SK-N-SH treated with all-trans-retinoic acid at 6 μM for 48 hours (cell line): ENCODE results near the gene RGR.

Experiments used
- ATAC-seq: fragments of 200-7000 bp; cut with Tn5 transposase; 3 replicates; pipeline ENCODE4 v1.9.1; 2020; ENCODE audit warnings: mild to moderate bottlenecking, moderate library complexity
- ARNTL ChIP-seq: fragments of 450-650 bp; formaldehyde crosslinking; IDR thresholded peaks from 2 replicates; pipeline ENCODE4 v1.5.0; 2020; ENCODE audit warnings: low read depth, mild to moderate bottlenecking, moderate library complexity, borderline replicate concordance
- BACH2 ChIP-seq: fragments of 250-450 bp; sonication (Bioruptor Pico); IDR thresholded peaks from 2 replicates; pipeline ENCODE4 v1.9.0; 2021; ENCODE audit warnings: mild to moderate bottlenecking, borderline replicate concordance
- CSDC2 ChIP-seq: fragments of 250-450 bp; sonication (Bioruptor Pico); IDR thresholded peaks from 2 replicates; pipeline ENCODE4 v1.5.0; 2020; ENCODE audit warnings: mild to moderate bottlenecking, moderate library complexity
- ESRRG ChIP-seq: fragments of 250-450 bp; sonication (Bioruptor Pico); IDR thresholded peaks from 2 replicates; pipeline ENCODE4 v1.6.1; 2021; ENCODE audit warnings: mild to moderate bottlenecking
- GLIS3 ChIP-seq: fragments of 250-450 bp; sonication (Bioruptor Pico); IDR thresholded peaks from 2 replicates; pipeline ENCODE4 v1.5.0; 2020; ENCODE audit warnings: mild to moderate bottlenecking, moderate library complexity
- ISL1 ChIP-seq: fragments of 250-450 bp; sonication (Bioruptor Pico); IDR thresholded peaks from 2 replicates; pipeline ENCODE4 v2.1.2; 2022; ENCODE audit warnings: mild to moderate bottlenecking, moderate library complexity
- PPARA ChIP-seq: fragments of 250-450 bp; sonication (Bioruptor Pico); IDR thresholded peaks from 2 replicates; pipeline ENCODE4 v1.5.0; 2020; ENCODE audit warnings: mild to moderate bottlenecking, borderline replicate concordance
- TCF4 ChIP-seq: fragments of 250-450 bp; sonication (Bioruptor Pico); IDR thresholded peaks from 2 replicates; pipeline ENCODE4 v1.8.0; 2021; ENCODE audit warnings: mild to moderate bottlenecking, moderate library complexity, borderline replicate concordance
- ZC3H10 ChIP-seq: fragments of 250-450 bp; sonication (Bioruptor Pico); IDR thresholded peaks from 2 replicates; pipeline ENCODE4 v1.5.1; 2021; ENCODE audit warnings: mild to moderate bottlenecking, moderate library complexity
- ZFP3 ChIP-seq: fragments of 250-450 bp; sonication (Bioruptor Pico); IDR thresholded peaks from 2 replicates; pipeline ENCODE4 v1.5.0; 2020; ENCODE audit warnings: mild to moderate bottlenecking, moderate library complexity
- ZFP30 ChIP-seq: fragments of 450-650 bp; formaldehyde crosslinking; IDR thresholded peaks from 2 replicates; pipeline ENCODE4 v1.5.0; 2022; ENCODE audit warnings: mild to moderate bottlenecking, moderate library complexity
- ZNF565 ChIP-seq: fragments of 450-650 bp; formaldehyde crosslinking; conservative IDR thresholded peaks from 2 replicates; pipeline ENCODE4 v1.5.0; 2020; ENCODE audit warnings: low read depth, mild to moderate bottlenecking, moderate library complexity
- ZNF70 ChIP-seq: fragments of 450-650 bp; formaldehyde crosslinking; IDR thresholded peaks from 2 replicates; pipeline ENCODE4 v1.5.0; 2020; ENCODE audit warnings: mild to moderate bottlenecking, moderate library complexity
- ZNF8 ChIP-seq: fragments of 450-650 bp; formaldehyde crosslinking; IDR thresholded peaks from 2 replicates; pipeline ENCODE4 v1.5.0; 2020; ENCODE audit warnings: mild to moderate bottlenecking, moderate library complexity
- TF ChIP-seq, protein P1 (sequence below): fragments of 250-450 bp; sonication (Bioruptor Pico); IDR thresholded peaks from 2 replicates; pipeline ENCODE4 v1.5.1; 2020; ENCODE audit warnings: low read depth, mild to moderate bottlenecking, moderate library complexity
- TF ChIP-seq, protein P2 (sequence below): fragments of 250-450 bp; sonication (Bioruptor Pico); IDR thresholded peaks from 2 replicates; pipeline ENCODE4 v1.8.0; 2021; ENCODE audit warnings: low read depth, mild to moderate bottlenecking, moderate library complexity, borderline replicate concordance
- TF ChIP-seq, protein P3 (sequence below): fragments of 250-450 bp; sonication (Bioruptor Pico); IDR thresholded peaks from 2 replicates; pipeline ENCODE4 v1.5.1; 2021; ENCODE audit warnings: mild to moderate bottlenecking, moderate library complexity
- TF ChIP-seq, protein P4 (sequence below): fragments of 250-450 bp; sonication (Bioruptor Pico); IDR thresholded peaks from 2 replicates; pipeline ENCODE4 v1.5.0; 2020; ENCODE audit warnings: mild to moderate bottlenecking, moderate library complexity

RGR gene

DNA sequence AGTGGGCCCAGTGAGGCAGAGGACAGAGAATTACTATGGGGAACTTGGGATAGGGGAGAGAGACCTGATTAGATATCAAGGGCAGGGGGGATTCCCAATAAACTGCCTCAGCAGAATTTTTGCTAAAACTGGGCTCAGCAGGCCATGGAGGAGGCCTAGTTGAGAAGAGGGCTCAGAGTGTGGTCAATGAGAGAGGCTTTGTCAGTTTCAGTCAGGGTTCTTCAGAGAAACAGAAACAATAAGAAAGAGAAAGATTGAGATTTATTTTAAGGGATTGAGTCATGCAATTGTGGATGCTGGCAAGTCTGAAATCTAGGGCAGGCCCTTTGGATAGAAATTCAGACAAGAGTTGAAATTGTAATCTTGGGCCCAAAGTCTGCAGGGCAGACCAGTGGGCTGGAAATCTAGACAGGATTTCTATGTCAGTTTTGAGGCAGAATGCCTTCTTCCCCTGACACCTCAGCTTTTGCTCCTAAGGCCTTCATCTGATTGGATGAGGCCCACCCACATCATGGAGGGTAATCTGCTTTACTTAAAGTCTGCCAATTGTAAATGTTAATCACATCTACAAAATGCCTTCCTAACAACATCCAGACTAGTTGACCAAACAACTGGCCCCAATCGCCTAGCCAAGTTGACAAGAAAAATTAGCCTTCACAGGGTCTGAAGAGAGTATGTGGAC lies 50.1 kb downstream of the RGR start:
- no peak for TF ChIP-seq ZC3H10
- no peak for TF ChIP-seq PPARA (CRISPR knock-in tag)
- no peak for TF ChIP-seq ESRRG
- TF ChIP-seq, protein P1, sequence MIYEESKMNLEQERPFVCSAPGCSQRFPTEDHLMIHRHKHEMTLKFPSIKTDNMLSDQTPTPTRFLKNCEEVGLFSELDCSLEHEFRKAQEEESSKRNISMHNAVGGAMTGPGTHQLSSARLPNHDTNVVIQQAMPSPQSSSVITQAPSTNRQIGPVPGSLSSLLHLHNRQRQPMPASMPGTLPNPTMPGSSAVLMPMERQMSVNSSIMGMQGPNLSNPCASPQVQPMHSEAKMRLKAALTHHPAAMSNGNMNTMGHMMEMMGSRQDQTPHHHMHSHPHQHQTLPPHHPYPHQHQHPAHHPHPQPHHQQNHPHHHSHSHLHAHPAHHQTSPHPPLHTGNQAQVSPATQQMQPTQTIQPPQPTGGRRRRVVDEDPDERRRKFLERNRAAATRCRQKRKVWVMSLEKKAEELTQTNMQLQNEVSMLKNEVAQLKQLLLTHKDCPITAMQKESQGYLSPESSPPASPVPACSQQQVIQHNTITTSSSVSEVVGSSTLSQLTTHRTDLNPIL (CRISPR knock-in tag): no peak
- TF ChIP-seq, all 23 proteins: peak for 0

DNA sequence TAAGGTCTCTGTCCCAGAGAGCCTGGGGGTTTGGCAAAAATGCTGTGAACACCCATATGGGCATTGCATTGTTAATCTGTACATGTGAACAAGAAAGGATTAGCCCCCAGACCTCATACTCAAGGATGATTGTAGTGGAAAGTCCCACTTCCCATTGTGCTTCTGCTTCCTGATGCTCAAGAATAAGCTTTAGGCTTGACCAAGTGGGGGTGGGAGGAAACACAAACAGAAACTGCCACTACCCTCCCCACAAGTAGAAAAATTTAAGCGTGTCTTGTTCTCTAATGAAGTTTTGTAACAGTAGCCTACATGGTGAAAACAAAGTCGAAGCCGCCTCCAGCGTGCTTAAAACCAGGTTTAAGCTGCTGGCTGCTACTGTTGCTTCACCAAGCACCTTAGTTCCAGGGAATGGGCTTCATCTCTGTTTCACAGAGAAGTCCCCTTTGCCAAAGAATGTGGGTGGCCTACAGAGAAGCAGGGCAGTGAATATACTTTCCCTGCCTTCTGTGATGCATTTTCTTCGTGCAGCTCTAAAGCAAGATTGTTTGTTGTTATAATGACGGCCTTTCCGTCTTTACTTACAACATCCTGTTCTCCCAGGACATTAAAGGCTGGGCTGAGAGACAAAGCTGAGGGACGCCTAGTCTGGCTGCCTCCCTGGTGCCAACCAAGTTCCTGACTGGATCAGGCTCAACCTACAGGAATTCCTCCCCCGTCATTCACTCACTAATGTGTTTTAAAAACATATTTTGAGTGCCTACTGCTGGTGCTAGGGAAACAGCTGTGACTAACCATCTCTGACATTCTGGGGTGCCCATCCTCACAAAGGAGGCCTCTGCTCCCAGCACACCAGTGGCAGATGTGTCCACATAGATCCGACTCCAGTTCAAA lies 51.5 kb downstream of the RGR start:
- TF ChIP-seq ISL1 (0 out of 2 replicates have a peak, but pooled peaks have one; percentile 13), PPARA (CRISPR knock-in tag) (no peak)
- TF ChIP-seq, protein P2, sequence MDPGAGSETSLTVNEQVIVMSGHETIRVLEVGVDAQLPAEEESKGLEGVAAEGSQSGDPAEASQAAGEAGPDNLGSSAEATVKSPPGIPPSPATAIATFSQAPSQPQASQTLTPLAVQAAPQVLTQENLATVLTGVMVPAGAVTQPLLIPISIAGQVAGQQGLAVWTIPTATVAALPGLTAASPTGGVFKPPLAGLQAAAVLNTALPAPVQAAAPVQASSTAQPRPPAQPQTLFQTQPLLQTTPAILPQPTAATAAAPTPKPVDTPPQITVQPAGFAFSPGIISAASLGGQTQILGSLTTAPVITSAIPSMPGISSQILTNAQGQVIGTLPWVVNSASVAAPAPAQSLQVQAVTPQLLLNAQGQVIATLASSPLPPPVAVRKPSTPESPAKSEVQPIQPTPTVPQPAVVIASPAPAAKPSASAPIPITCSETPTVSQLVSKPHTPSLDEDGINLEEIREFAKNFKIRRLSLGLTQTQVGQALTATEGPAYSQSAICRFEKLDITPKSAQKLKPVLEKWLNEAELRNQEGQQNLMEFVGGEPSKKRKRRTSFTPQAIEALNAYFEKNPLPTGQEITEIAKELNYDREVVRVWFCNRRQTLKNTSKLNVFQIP (CRISPR knock-in tag): no peak
- TF ChIP-seq, all 23 proteins: peak for 1
- peak; percentile 43 for ATAC-seq

More for the DNA sequence above, 50.1 kb downstream of the RGR start:
- no peak for ATAC-seq

DNA sequence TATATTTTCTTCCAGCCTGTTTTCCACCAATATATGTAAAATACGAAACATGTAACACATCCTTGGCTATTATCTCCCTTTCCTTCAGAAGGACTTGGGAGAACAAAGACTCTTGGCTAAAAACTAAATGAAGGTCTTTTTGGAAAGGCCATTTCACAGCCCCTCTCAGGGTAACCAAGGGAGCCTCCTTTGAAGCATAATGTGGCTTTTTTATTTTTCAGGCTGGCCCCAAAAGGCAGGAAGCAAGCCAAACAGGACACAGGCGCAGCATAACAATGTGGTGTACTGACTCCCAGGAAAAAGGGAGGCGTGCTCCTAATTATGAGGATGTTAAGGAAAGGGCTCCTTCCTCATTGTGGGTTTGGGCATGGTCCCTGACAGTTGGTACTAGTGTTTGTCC lies 53.2 kb downstream of the RGR start:
- ATAC-seq: no peak
- TF ChIP-seq ZFP30 (CRISPR knock-in tag) (no peak), PPARA (CRISPR knock-in tag) (no peak), ZNF8 (CRISPR knock-in tag) (no peak), CSDC2 (CRISPR knock-in tag) (no peak)
- TF ChIP-seq, all 23 proteins: peak for 0

DNA sequence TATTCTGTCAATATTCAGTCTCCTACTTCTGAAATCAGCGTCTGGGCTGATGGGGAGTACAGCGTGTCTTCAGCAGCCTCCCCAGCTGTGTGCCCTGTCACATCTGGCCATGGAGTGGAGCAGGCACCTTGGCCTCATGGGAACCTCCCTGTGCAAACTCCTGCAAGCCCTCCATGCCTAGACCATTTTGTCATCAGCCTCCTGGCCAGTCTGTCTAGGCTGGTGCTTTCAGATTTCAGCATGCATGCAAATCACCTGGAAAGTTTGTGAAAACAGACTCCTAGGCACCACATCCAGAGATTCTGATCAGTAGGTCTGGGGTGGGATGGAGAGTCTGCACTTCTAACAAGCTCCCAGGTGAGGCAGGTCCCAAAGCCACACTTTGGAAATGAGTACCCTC lies 57.4 kb downstream of the RGR start:
- ATAC-seq: no peak
- no peak for TF ChIP-seq GLIS3 (CRISPR knock-in tag)
- no peak for TF ChIP-seq BACH2 (CRISPR knock-in tag)
- no peak for TF ChIP-seq ZFP3 (CRISPR knock-in tag)
- no peak for TF ChIP-seq ZNF70 (CRISPR knock-in tag)
- TF ChIP-seq CSDC2 (CRISPR knock-in tag): no peak
- TF ChIP-seq TCF4 (CRISPR knock-in tag): no peak
- no peak for TF ChIP-seq ZFP30 (CRISPR knock-in tag)
- TF ChIP-seq ISL1: no peak
- no peak for TF ChIP-seq ZC3H10
- no peak for TF ChIP-seq ARNTL (CRISPR knock-in tag)
- no peak for TF ChIP-seq ZNF565 (CRISPR knock-in tag)
- TF ChIP-seq, protein P3, sequence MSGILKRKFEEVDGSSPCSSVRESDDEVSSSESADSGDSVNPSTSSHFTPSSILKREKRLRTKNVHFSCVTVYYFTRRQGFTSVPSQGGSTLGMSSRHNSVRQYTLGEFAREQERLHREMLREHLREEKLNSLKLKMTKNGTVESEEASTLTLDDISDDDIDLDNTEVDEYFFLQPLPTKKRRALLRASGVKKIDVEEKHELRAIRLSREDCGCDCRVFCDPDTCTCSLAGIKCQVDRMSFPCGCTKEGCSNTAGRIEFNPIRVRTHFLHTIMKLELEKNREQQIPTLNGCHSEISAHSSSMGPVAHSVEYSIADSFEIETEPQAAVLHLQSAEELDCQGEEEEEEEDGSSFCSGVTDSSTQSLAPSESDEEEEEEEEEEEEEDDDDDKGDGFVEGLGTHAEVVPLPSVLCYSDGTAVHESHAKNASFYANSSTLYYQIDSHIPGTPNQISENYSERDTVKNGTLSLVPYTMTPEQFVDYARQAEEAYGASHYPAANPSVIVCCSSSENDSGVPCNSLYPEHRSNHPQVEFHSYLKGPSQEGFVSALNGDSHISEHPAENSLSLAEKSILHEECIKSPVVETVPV: no peak

DNA sequence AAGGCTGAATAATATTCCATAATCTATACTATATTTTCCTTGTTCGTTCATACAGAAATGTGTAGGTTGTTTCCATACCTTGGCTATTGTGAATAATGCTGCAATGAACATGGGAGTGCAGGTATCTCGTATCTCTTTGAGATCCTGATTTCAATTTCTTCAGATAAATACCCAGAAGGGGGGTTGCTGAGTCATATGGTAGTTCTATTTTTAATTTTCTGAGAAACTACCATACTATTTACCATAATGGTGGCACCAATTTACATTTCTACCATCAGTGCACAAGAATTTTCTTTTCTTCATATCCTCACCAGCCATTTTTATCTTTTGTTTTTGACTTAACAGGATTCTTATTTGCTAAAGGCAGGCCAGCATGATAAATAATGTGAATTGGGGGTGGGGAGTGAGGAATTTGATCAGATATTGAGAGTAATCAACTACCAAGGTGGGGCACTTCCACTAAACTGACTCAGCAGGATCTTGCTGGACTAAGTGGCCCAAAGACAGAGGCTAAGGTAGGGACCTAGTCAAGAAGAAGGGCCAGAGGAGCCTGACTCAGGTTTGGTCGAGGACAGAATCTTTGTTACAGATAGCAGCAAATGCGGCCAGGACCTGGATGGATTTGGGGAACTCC lies 62.0 kb downstream of the RGR start:
- no peak for ATAC-seq
- TF ChIP-seq, protein P4, sequence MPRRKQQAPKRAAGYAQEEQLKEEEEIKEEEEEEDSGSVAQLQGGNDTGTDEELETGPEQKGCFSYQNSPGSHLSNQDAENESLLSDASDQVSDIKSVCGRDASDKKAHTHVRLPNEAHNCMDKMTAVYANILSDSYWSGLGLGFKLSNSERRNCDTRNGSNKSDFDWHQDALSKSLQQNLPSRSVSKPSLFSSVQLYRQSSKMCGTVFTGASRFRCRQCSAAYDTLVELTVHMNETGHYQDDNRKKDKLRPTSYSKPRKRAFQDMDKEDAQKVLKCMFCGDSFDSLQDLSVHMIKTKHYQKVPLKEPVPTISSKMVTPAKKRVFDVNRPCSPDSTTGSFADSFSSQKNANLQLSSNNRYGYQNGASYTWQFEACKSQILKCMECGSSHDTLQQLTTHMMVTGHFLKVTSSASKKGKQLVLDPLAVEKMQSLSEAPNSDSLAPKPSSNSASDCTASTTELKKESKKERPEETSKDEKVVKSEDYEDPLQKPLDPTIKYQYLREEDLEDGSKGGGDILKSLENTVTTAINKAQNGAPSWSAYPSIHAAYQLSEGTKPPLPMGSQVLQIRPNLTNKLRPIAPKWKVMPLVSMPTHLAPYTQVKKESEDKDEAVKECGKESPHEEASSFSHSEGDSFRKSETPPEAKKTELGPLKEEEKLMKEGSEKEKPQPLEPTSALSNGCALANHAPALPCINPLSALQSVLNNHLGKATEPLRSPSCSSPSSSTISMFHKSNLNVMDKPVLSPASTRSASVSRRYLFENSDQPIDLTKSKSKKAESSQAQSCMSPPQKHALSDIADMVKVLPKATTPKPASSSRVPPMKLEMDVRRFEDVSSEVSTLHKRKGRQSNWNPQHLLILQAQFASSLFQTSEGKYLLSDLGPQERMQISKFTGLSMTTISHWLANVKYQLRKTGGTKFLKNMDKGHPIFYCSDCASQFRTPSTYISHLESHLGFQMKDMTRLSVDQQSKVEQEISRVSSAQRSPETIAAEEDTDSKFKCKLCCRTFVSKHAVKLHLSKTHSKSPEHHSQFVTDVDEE: no peak
- TF ChIP-seq, all 23 proteins: peak for 0
